NCI-H2196 treated with DMSO at 0.1 percent for 48 hours (cell line): ENCODE measurements around the gene UPP1.
"Not testable (repeated sequence)": the region's sequence is repeated elsewhere in the genome, so short reads cannot be mapped to it uniquely, and the experiment has no call there.

ENCODE experiments used
- DNase-seq: peaks from one replicate; lab custom pipeline; 2025; ENCODE audit not compliant: unreplicated experiment; lab: John Stamatoyannopoulos, UW

The UPP1 gene

DNA sequence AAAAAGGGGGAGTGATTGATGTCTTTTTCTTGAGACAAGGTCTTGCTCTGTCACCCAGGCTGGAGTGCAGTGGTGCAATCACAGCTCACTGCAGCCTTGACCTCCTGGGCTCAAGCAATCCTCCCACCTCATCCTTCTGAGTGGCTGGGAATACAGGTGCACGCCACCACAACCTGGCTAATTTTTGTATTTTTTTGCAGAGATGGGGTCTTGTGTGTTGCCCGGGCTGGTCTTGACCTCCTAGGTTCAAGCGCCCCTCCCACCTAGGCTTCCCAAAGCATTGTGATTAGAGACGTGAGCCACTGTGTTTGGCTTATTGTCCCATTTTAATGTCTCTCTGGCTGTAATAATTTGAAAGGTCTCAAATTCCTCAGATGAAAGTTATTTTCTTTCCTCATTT lies 21.8 kb downstream of the UPP1 start:
- no peak for DNase-seq

DNA sequence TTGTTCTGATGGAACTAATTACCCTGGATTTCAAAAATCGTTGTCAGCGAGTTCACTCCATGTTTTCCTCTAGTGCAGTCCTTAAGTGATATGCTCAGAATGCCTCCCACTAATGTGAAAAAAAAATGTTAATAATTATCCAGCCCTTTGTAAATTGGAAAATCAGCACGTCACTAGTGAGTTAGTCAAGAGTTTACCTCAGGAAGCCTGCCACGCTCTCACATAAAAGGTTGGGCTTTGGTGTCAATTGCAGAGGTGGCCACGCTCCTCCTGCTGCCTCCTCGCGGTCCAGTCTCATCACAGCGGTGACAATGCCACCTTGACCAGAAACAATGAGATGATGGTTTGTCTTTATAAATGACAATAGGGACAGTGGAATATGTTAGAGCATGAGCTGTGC lies 22.5 kb downstream of the UPP1 start:
- no peak for DNase-seq

DNA sequence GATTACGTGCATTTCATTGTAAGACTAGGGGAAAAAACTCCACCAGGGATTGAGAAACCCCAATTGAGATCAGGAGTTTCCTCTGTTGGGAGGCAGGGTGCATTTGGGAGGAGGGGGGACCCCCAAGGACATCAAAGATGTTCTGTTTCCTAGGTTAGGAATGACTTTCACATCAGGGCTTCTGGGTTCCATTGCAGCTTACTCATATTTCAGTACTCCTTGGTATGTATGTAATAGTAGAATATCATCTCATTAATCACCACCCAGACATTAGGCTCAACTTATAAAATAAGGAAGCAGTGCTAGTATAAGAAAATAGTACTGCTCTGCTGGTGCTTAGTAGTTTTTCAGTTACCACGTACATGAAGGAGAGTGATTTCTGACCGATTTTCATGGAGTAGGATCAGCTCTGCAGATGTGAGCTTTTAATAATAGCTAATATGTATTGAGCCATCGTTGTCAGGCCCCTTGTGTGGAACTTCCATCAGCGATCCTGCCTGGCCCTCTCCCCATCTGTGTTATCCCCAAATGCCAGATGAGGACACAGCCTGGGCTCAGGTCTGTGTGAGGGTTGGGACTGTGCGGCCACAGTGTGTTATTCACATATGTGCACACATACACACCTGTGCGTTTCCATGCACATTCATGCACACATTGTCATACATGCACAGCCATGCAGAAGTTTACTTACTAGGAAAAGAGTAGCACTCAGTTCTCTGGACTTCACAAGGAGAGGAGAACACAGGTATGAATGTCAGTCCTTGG lies 23.5 kb downstream of the UPP1 start:
- no peak for DNase-seq

DNA sequence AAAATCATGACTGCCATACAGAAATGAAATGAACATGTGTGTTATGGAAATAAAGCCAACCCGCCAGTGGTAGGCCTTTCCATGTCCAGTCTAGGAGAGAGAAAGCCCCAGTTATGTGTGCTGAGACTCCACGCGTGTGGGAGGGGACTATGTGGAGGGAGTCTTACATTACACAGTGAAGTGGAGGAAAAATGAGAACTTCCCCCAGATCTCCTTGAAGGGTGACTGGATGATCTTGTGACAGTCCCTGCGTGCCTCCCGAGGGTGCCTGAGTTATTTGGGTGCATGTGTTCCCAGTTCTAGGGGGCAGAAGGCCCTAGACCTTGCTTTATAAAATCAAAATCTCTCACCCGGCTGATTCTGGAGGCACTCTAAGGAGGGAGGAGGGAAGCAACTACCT lies 24.2 kb downstream of the UPP1 start:
- no peak for DNase-seq

DNA sequence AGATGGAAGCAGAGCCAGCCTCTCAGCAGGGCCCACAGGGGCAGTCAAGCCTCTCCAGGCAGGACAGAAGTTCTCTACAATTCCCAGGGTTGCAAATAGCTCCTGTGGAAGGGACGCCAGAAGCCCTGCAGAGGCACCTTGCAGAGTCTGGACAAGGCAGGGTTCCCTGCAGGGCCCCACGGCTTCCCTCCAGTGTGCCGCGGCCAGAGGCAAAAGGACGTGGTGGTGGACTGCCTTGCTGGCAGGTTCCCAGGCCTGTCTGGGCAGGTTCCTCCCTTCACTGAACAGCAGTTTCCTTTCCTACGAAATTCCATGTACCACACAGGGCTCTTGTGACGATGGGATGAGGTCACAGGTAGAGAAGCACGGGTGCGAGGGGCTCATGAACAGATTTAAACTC lies 25.1 kb downstream of the UPP1 start:
- no peak for DNase-seq

DNA sequence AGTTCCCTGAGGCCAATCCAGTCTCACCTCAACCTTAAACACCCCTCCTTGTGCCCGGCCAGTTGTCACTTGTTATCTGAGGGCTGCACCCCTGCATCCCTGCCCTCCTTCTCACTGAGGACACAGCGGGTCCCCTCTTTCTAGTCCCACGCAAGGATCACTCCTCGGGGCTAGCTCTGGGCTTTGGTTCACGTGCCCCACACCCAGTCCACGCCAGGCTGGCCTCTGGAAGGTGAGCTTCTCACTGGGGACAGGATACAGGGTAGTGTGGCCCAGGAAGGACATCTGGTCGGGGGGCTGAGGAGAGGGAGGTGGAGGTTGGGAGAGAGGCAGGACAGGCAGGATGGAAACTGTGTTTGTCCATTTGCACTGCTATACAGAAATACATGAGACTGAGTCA lies 25.5 kb downstream of the UPP1 start:
- no peak for DNase-seq

DNA sequence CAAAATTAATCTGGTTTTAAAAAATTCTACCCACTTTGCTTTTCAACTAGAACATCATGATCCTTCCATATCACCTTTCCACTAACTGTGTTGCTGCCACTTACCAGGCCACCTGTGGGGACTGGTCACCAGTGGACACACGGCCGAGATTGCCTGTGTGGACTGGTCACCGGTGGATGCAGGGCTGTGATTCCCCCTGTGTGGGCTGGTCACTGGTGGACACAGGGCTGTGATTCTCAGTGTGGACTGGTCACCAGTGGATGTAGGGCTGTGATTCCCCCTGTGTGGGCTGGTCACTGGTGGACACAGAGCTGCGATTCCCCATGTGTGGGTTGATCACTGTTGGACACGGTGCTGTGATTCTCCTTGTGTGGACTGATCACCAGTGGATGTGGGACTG lies 27.0 kb downstream of the UPP1 start:
- DNase-seq, result no peak

DNA sequence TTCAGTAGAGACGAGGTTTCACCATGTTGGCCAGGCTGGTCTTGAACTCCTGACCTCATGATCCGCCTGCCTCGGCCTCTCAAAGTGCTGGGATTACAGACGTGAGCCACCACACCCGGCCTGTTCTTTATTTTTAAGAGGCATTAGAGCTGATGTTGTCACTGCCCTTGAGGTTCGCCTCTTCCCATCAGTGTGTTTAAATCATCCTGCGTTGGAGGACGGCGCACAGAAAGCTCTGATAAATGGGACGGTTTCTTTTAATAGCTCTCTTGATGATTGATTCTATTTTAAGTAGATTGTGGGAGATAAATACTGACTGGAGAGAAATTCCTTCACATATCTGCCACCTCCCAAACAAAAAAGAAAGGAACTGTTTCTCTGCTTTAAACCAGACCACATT lies 29.0 kb downstream of the UPP1 start:
- no peak for DNase-seq

DNA sequence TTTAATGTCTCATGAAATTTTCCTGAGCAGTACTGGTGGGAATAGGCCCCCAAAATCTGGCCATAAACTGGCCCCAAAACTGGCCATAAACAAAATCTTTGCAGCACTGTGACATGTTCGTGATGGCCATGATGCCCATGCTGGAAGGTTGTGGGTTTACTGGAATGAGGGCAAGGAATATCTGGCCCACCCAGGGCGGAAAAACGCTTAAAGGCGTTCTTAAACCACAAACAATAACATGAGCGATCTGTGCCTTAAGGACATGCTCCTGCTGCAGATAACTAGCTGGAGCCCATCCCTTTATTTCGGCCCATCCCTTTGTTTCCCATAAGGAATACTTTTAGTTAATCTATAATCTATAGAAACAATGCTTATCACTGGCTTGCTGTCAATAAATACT lies 31.5 kb downstream of the UPP1 start:
- DNase-seq, result not testable (repeated sequence)

DNA sequence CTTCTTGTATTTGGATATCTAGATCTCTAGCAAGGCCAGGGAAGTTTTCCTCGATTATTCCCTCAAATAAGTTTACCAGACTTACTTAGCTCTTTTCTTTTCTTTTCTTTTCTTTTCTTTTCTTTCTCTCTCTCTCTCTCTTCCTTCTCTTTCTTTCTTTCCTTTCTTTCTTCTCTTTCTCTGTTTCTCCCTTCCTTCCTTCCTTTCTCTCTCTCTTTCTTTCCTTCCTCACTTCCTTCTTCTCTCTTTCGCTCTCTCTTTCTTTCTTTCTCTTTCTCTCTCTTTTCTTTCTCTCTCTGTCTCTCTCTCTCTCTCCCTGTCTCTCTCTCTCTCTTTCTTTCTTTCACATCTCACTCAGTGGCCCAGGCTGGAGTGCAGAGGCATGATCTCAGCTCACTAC lies 37.0 kb downstream of the UPP1 start:
- DNase-seq, result no peak

DNA sequence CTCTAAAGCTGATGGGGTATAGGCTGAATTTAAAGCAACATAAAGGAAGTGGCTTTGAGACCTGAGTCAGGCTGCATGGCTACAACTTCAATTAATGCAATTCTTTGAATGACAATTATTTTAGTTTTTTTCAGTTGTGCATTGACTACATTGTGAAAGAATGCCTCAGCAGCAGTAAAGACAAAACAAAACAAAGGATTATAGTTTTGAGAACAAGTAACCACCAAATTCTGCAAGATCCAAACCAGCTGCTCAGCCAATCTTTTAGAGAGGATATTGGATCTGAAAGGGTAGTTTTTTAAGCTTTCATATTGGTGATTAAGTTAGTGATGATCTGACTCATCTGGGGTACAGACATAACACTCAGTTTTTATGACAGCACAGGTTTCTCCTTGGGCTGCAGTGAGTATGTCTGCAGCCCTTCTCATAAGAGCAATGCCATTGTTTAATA lies 41.6 kb downstream of the UPP1 start:
- DNase-seq, result no peak

DNA sequence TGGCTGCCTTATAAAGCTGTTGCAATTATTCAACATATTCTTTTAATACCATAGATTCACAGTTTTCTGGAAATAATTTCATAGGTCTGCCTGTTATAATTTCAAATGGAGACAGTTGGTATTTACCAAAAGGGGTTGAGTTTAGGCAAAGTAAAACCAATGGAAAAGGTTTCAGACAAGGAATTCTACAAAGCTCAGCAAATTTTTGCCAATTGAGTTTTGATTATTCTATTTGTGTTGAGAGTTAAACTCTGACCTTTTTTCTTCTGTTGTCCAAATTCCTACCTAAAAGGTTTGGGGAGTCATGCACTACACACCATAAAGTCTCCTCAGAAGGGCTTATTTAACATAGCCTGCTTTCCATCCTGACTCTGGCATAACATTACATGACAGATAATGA lies 43.7 kb downstream of the UPP1 start:
- no peak for DNase-seq

DNA sequence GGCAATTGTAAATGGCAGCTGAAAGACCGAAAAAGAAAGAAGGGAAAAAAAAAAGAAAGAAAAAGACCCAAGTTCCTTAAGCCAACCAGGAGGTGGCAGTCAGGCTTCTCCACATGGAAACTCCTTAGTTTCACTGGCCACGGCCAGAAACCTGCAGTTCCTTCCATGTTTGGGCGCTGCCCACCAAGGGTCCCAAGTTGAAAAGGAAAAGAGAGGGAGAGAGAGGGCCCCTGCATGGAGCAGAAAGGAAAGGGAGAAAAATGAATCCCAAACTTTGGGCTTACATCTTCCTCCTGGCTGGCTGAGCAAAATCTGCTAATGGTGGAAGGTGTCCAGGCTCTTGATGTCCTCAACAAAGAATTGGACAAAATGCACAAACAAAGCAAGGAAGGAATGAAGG lies 50.4 kb downstream of the UPP1 start:
- no peak for DNase-seq

DNA sequence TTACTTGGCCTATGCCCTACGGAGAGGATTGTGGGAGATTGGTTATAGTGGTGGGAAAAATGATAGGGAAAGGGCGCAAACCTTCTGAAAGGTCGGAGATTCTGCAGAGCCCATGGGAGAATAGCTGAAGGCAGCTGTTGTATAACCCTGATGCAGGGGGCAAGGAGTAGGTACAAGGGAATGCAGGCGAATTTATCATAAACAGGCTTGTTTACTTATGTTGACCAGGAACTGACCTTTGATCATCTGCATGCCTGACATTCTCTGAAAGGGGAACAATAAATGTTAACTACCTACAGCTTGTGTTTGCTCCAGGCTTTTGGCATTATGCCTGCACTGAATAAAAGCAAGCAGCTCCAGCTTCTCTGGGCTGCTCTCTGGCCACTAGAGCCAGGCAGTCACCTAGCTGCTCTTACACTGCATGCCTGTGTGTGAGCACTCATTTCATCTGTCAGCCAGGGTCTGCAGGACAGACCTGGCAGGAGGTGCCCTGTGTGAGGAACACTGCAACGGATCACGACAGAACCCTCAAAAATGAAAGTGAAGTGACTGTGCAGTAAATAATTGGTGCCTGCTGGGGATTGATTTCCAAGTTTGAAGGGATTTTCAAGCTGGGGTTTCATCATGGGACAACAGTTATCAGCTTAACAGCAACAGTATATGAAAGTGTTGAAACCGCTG lies 51.1 kb downstream of the UPP1 start:
- DNase-seq, result no peak

DNA sequence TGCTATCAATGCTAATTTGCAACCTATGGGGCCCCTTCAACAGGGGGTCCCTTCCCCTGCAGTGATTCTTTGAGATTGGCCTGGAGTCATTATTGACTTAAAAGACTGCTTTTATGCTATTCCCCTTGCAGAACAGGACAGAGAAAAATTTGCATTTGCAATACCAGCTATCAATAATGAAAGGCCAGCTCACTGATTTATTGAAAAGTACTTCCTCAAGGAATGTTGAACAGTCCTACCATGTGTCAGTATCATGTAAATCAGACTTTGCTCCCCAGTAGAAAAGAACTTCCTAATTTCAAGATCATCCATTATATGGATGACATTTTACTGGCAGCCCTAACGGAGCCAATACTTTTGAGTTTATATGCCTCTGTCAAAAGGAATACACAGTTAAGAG lies 52.5 kb downstream of the UPP1 start:
- no peak for DNase-seq

DNA sequence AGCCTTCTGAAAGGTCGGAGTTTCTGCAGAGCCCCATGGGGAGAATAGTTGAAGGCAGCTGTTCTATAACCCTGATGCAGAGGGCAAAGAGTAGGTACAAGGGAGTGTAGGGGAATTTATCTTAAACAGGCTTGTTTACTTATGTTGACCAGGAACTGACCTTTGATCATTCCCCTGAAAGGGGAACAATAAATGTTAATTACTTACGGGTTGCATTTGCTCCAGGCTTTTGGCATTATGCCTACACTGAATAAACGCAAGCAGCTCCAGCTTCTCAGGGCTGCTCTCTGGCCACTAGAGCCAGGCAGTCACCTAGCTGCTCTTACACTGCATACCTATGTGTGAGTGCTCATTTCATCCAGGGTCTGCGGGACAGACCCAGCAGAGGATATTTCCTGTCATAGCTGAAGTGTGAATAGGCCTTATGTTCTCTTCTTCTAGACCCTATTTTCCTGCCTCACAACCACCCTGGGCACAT lies 55.3 kb downstream of the UPP1 start:
- DNase-seq, result no peak

DNA sequence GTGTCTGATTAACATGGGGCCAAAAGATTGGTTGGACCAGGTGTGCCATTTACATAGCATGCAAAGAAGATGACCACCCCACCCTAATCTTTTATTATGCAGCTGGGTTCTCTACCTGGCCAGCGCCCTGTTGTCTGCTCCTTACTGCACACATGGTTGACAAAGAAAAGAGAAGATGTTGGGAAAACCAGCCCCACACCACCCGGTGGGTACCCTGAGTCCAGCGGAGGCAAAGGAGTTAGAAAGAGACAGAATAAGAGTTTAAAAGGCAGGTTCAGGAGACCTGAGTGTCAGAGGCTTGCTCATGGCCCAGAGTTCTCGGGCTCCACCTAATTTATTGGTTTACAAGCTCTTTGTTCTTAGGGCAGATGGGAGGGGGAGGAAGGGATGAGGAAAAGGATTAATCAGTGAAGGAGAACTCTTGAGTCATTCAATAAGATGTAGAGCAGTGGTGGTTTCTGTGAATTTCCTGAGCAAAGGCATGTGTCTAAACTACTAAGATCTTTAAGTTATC lies 58.1 kb downstream of the UPP1 start:
- DNase-seq, result no peak

DNA sequence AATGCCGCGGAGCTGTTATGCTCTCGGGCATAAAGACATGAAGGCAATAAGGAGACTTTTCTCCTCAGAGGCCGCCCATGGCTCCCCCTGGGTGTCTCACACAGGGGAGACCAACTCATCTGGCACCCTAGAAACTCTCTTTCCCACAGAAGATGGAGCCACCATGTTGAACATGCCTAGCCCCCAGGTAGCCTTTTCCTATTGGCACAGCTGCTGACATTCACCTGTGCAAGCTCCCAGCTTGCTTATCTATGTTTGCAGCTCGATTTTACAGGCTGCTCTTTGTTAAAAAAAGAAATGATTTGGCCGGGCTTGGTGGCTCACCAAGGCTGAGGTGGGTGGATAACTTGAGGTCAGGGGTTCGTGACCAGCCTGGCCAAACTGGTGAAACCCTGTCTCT lies 58.6 kb downstream of the UPP1 start:
- DNase-seq, result not testable (repeated sequence)

DNA sequence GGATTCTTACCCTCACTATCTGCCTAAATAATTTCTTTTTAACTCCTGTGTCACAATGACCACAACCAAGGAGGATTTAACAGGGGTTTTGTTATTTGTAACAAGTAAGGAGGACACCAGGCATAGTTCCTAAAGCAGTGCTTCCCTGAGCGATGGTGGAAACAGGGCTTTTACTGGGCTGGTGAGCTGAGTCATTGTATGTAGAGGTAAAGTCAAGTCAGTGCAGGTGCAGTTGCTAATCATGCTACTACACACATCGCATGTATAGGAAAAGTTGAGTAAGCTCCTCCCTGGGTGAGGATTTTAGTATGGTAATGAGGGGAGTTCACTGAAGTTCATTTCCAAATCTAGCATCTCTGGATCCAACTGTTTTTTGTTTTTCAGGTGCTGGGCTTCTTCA lies 59.2 kb downstream of the UPP1 start:
- no peak for DNase-seq

DNA sequence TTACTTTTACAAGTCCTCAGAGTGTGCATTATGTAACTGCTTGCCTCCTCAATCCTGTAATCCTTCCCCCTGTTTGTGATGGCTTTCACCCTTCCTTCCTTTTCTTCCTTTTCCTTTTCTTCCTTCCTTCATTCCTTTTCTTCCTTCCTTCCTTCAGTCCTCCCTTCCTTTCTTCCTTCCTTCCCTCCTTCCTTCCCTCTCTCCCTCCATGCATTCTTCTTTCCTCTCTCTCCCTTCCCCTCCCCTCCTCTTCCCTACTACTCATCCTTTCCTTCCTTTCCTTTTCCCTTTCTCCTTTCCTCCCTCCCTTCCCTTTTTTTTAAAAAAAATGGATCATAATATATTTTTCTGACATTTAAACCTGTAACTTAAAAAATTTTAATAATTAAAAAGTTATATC lies 60.0 kb downstream of the UPP1 start:
- DNase-seq, result no peak

DNA sequence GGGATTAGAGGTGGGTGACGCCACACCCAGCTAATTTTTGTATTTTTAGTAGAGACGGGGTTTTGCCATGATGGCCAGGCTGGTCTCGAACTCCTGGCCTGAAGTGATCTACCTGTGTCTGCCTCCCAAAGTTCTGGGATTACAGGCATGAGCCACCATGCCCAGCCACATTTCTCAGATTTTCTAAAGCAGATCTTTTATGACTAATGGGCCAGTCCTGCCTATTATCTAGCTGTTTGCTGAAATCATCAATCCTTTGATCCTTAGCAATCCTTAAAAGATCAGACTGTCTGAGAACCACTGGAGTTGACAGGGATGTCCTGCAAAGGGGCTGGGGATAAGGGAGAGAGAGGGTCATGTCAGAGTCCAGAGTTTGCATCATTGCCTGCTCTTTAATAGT lies 61.0 kb downstream of the UPP1 start:
- no peak for DNase-seq

DNA sequence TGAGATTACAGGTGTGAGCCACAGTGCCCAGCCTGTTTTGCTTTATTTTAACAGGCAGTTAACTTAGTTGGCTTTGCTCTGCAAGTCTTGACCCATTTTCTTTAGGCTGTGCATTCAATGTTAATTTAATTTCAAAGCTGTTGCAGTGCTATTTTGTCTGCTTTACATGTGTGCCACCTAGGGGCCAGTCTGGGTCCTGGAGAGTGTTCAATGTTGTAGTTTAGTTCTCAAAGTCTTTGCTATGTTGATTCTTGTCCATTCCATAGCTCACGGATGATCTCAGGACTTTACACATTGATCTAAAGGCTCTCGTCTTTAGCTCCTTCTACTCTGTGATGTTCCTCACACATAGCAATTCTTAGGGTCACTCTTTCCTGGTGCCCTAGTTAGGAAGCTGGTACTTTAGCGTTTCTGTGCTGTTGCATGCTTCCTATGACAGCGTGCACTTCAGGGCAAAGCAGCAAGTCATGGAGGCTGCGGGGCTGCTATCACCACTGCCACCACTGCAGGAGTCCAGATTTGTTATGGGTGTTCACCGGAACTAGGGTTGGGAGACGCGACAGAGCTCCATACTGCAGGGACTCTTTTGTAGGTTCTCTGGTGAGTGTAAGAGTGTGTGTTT lies 65.8 kb downstream of the UPP1 start:
- DNase-seq, result no peak
